K562 (cell line): ENCODE data around the gene ARHGAP10. TPM values are rescaled to one million over a fixed set of nuclear protein-coding genes. Genes with fewer than 3 reads are reported as not detected.
A peak's percentile ranks its signal among the peaks of the same experiment; 100 is the strongest.

Source experiments
- CEBPG ChIP-seq, 3 experiments: fragments of 200-800 bp in 1 of 3; sonication (Bioruptor generic) in 1 of 3; sonication (generic) in 1 of 3; formaldehyde crosslinking in 1 of 3; IDR thresholded peaks in 2 of 3; conservative IDR thresholded peaks in 1 of 3; 2 replicates each; pipeline versions ENCODE4 v1.6.1 to v1.8.0; 2016 to 2022; ENCODE audit warnings: missing compliant biosample characterization in 2 of 3, missing genetic modification characterization in 2 of 3, mild to moderate bottlenecking in 1 of 3, missing genetic modification reagents in 1 of 3
- CHD7 ChIP-seq: fragments of 200-600 bp; sonication (generic); IDR thresholded peaks from one replicate; pipeline ENCODE4 v1.6.1; 2012; ENCODE audit warnings: mild to moderate bottlenecking, low read depth, low read length, inconsistent platforms
- HNRNPLL ChIP-seq: fragments of 200-400 bp; formaldehyde crosslinking; IDR thresholded peaks from 2 replicates; pipeline ENCODE4 v1.6.1; 2017; ENCODE audit warnings: low read length, low read depth, mild to moderate bottlenecking; ENCODE audit not compliant: poor library complexity, severe bottlenecking
- HNRNPUL1 ChIP-seq: fragments of 200-400 bp; formaldehyde crosslinking; IDR thresholded peaks from 2 replicates; pipeline ENCODE4 v1.6.1; 2017; ENCODE audit warnings: low read length
- MAFG ChIP-seq: fragments of 450-650 bp; conservative IDR thresholded peaks from 2 replicates; pipeline ENCODE4 v1.6.1; 2016; ENCODE audit warnings: missing genetic modification characterization, missing compliant biosample characterization
- SP1 ChIP-seq: sonication (generic); formaldehyde crosslinking; IDR thresholded peaks from 2 replicates; pipeline ENCODE4 v1.8.1; 2022; ENCODE audit warnings: mild to moderate bottlenecking, missing genetic modification reagents
- STAT5A ChIP-seq: IDR thresholded peaks from 2 replicates; pipeline ENCODE4 v1.6.1; 2012; ENCODE audit warnings: low read length, inconsistent platforms, borderline replicate concordance
- ZNF197 ChIP-seq: fragments of 200-800 bp; sonication (Bioruptor generic); IDR thresholded peaks from 2 replicates; pipeline ENCODE4 v1.6.1; 2016; ENCODE audit warnings: low read depth, missing genetic modification characterization, missing compliant biosample characterization
- ZNF584 ChIP-seq: fragments of 200-800 bp; sonication (Bioruptor generic); IDR thresholded peaks from 2 replicates; pipeline ENCODE4 v1.6.1; 2016; ENCODE audit warnings: low read depth, mild to moderate bottlenecking, missing genetic modification characterization, missing compliant biosample characterization
- polyA plus RNA-seq, 8 experiments: library from polyadenylated mRNA; depleted of rRNA in 4 of 8; stranded (reverse) in 5 of 8; unstranded in 3 of 8; fragments of >200 nt; fragmentation: Nextera tagmentation in 2 of 8; fragmentation: Illumina TruSeq in 1 of 8; extraction: Ambion mirVana in 2 of 8; extraction: Trizol in 1 of 8; gene quantifications; 2 replicates each; pipeline versions ENCODE4 v1.2.1 to v1.2.3, GENCODE V29; 2011 to 2014; ENCODE audit warnings: inconsistent platforms in 1 of 8, missing spikeins in 1 of 8
- total RNA-seq, 7 experiments: library from RNA; depleted of rRNA in 6 of 7; stranded (reverse); fragments of >200 nt in 6 of 7; fragmentation: Illumina TruSeq in 2 of 7; extraction: Trizol in 2 of 7; gene quantifications; 2 replicates each; pipeline versions ENCODE4 v1.2.1 to v1.2.3, GENCODE V29; 2011 to 2021; ENCODE audit warnings: low replicate concordance in 1 of 7

ARHGAP10 gene
- total and polyA plus RNA-seq, 9 of the 15 experiments (the other 6 are each of a cell fraction or from before 2014, with no cell fraction given) = 0.03 to 0.22 (median 0.06) TPM; not detected in 3

GRCh38 chr4:148030193-148030873 is 298.4 kb downstream of the ARHGAP10 start (continued):
- TF ChIP-seq CHD7 (no peak), ZNF584 (0 out of 2 replicates have a peak, but pooled peaks have one; percentile 33), ZNF197 (no peak), MAFG (tag) (no peak), SP1 (CRISPR knock-in tag) (no peak), CEBPG (CRISPR knock-in tag; IDR thresholded peaks at IDR 0.05) (no peak), CEBPG (tag; conservative IDR thresholded peaks at IDR 0.05 in 1 of 2, IDR thresholded peaks at IDR 0.05 in 1 of 2) (peak; percentile 86 to 91), HNRNPUL1 (no peak), HNRNPLL (no peak), STAT5A (no peak)
